GM19324 (cell line): ENCODE measurements around the gene CMC2.

ENCODE experiments used
- ATAC-seq: cut with Tn5 transposase; IDR thresholded peaks from one replicate; pipeline ENCODE4 v1.9.1; 2021; ENCODE audit warnings: mild to moderate bottlenecking, moderate library complexity; ENCODE audit not compliant: unreplicated experiment, low FRiP score

The CMC2 gene

GRCh38 chr16:81003610-81004460 is 2.9 kb downstream of the CMC2 start:
- no peak for ATAC-seq

- ATAC-seq, result no peak
These were observed 3.6 kb downstream of the CMC2 start for GRCh38 chr16:81003064-81003463.

GRCh38 chr16:81001330-81001729 is 5.4 kb downstream of the CMC2 start:
- no peak for ATAC-seq

- ATAC-seq, result no peak
These were observed 5.8 kb downstream of the CMC2 start for GRCh38 chr16:81000873-81001272.

- ATAC-seq, result no peak
These were observed 8.6 kb downstream of the CMC2 start for GRCh38 chr16:80997964-80998620.

- no peak for ATAC-seq
These were observed 9.4 kb downstream of the CMC2 start for GRCh38 chr16:80997139-80997798.

GRCh38 chr16:80996688-80997138 is 10.0 kb downstream of the CMC2 start:
- ATAC-seq, result no peak

GRCh38 chr16:80994451-80994850 is 12.2 kb downstream of the CMC2 start:
- no peak for ATAC-seq

GRCh38 chr16:80993834-80994233 is 12.9 kb downstream of the CMC2 start:
- no peak for ATAC-seq

GRCh38 chr16:80993307-80993706 is 13.4 kb downstream of the CMC2 start:
- no peak for ATAC-seq

GRCh38 chr16:80992676-80993293 is 13.9 kb downstream of the CMC2 start:
- ATAC-seq, result no peak

GRCh38 chr16:80991792-80992430 is 14.8 kb downstream of the CMC2 start:
- ATAC-seq, result no peak

- ATAC-seq, result no peak
These were observed 15.7 kb downstream of the CMC2 start for GRCh38 chr16:80990978-80991377.

GRCh38 chr16:80990577-80990976 is 16.1 kb downstream of the CMC2 start:
- ATAC-seq, result no peak

- ATAC-seq, result no peak
These were observed 16.9 kb downstream of the CMC2 start for GRCh38 chr16:80989801-80990200.

- no peak for ATAC-seq
These were observed 17.9 kb downstream of the CMC2 start for GRCh38 chr16:80988756-80989155.

- no peak for ATAC-seq
These were observed 20.1 kb downstream of the CMC2 start for GRCh38 chr16:80986557-80986956.

GRCh38 chr16:80985611-80986010 is 21.1 kb downstream of the CMC2 start:
- no peak for ATAC-seq

GRCh38 chr16:80984124-80984892 is 22.4 kb downstream of the CMC2 start:
- no peak for ATAC-seq

GRCh38 chr16:80982646-80983045 is 24.0 kb downstream of the CMC2 start:
- ATAC-seq, result no peak
